Vagina (tissue), 2 donors: ENCODE data around the gene CHPF.

ENCODE experiments used
- POLR2A ChIP-seq, 2 donors: fragments of 450-650 bp; IDR thresholded peaks; one replicate each; pipeline ENCODE4 v1.6.1; 2017; ENCODE audit warnings: antibody characterized with exemption in 2 of 2, mild to moderate bottlenecking in 2 of 2, moderate library complexity in 2 of 2
- POLR2AphosphoS5 ChIP-seq, 2 donors: sonication (generic); formaldehyde crosslinking; IDR thresholded peaks; one replicate each; pipeline ENCODE4 v1.9.0; 2017; ENCODE audit warnings: antibody characterized with exemption in 2 of 2, mild to moderate bottlenecking in 2 of 2, low read depth in 1 of 2; ENCODE audit not compliant: insufficient read depth in 1 of 2
- TF ChIP-seq, protein P1 (sequence below), 3 experiments: fragments of 450-650 bp in 2 of 3; fragments of 200-600 bp in 1 of 3; sonication (generic) in 1 of 3; IDR thresholded peaks; one replicate each; pipeline ENCODE4 v1.5.1; 2017 to 2019; ENCODE audit warnings: antibody characterized with exemption in 3 of 3, mild to moderate bottlenecking in 2 of 3, moderate library complexity in 2 of 3

DNA sequence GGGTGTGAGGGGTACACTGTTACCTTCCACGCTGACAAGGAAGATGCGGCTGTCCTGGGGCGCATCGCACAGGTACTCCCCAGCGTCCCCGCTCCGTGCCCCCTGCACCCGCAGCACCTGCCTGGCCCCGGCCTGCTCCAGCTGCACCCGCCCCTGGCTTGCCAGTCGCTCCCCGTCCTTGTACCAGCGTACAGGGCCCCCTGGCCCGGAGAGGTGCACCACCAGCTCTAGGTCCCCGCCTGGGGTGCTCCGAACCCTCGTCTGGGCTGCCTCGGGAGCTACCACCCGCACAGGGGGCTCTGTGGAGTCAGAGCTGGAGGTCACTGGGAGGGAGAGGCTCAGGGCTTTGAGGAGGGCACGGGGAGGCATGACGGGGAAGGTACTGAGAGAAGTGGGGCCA is 13.7 kb upstream of the CHPF start:
- TF ChIP-seq, protein P1, sequence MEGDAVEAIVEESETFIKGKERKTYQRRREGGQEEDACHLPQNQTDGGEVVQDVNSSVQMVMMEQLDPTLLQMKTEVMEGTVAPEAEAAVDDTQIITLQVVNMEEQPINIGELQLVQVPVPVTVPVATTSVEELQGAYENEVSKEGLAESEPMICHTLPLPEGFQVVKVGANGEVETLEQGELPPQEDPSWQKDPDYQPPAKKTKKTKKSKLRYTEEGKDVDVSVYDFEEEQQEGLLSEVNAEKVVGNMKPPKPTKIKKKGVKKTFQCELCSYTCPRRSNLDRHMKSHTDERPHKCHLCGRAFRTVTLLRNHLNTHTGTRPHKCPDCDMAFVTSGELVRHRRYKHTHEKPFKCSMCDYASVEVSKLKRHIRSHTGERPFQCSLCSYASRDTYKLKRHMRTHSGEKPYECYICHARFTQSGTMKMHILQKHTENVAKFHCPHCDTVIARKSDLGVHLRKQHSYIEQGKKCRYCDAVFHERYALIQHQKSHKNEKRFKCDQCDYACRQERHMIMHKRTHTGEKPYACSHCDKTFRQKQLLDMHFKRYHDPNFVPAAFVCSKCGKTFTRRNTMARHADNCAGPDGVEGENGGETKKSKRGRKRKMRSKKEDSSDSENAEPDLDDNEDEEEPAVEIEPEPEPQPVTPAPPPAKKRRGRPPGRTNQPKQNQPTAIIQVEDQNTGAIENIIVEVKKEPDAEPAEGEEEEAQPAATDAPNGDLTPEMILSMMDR (IDR thresholded peaks at IDR 0.05) = no peak
- no peak for TF ChIP-seq POLR2A (IDR thresholded peaks at IDR 0.05)
- TF ChIP-seq POLR2AphosphoS5 (IDR thresholded peaks at IDR 0.05; ENCODE audit: insufficient read depth in 1 of 2, low read depth in 1 of 2) = no peak
